Progenitor cell of endocrine pancreas (in vitro differentiated cells): ENCODE measurements around the gene ZNF292. TPM values are rescaled to one million over a fixed set of nuclear protein-coding genes. Genes with fewer than 3 reads are reported as not detected.

Experiments
- DNase-seq: peaks from one replicate; pipeline ENCODE4 v3.0.0; 2021; ENCODE audit warnings: low spot score; ENCODE audit not compliant: unreplicated experiment
- H3K27ac Mint-ChIP-seq: 2 replicates; pipeline ENCODE4 v1.8.0; 2021; ENCODE audit warnings: mild to moderate bottlenecking, moderate library complexity, mixed read lengths
- H3K27me3 Mint-ChIP-seq: 2 replicates; pipeline ENCODE4 v1.8.0; 2021; ENCODE audit warnings: mixed read lengths
- H3K36me3 Mint-ChIP-seq: 2 replicates; pipeline ENCODE4 v1.8.0; 2022; ENCODE audit warnings: mixed read lengths; ENCODE audit not compliant: insufficient read depth
- H3K4me1 Mint-ChIP-seq: 2 replicates; pipeline ENCODE4 v1.8.0; 2021; ENCODE audit warnings: low read depth, mixed read lengths
- H3K4me3 Mint-ChIP-seq: 2 replicates; pipeline ENCODE4 v1.8.0; 2021; ENCODE audit warnings: low read depth, mild to moderate bottlenecking, moderate library complexity, mixed read lengths
- H3K9me3 Mint-ChIP-seq: 2 replicates; pipeline ENCODE4 v1.8.0; 2021; ENCODE audit warnings: low read depth, mixed read lengths
- total RNA-seq: library from RNA; stranded (reverse); gene quantifications from 2 replicates; pipeline ENCODE4 v1.2.1, GENCODE V29; 2021
- TF ChIP-seq, protein P1 (sequence below): fragments of 200-600 bp; sonication (generic); IDR thresholded peaks from one replicate; pipeline ENCODE4 v1.5.0; 2021; ENCODE audit warnings: antibody characterized with exemption, mild to moderate bottlenecking; ENCODE audit not compliant: unreplicated experiment

ZNF292 gene
- total RNA-seq, 1 donor from 2014 or later = 67.9 TPM

DNA sequence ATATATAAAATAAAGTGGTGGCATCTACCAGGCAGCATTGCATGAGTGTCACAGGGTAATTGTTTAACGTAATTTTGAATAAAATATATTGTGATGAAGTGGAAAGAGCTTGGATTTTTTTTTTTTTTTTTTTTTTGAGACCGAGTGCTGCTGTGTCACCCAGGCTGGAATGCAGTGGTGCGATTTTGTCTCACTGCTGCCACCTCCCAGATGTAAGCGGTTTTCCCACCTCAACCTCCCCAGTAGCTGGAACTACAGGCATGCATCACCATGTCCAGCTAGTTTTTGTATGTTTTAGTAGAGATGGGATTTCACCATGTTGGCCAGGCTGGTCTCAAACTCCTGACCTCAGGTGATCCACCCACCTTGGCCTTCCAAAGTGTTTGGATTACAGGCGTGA, 85.9 kb downstream of the ZNF292 start:
- Mint-ChIP-seq H3K4me1 (peaks cover 9% of the 10 kb centered on the region), H3K27ac (no peak overlapping the region), H3K9me3 (peaks cover 3% of the 10 kb centered on the region), H3K4me3 (no peak overlapping the region), H3K27me3 (no peaks in the 10 kb centered on the region), H3K36me3 (peaks cover 36% of the 10 kb centered on the region)
- TF ChIP-seq, protein P1, sequence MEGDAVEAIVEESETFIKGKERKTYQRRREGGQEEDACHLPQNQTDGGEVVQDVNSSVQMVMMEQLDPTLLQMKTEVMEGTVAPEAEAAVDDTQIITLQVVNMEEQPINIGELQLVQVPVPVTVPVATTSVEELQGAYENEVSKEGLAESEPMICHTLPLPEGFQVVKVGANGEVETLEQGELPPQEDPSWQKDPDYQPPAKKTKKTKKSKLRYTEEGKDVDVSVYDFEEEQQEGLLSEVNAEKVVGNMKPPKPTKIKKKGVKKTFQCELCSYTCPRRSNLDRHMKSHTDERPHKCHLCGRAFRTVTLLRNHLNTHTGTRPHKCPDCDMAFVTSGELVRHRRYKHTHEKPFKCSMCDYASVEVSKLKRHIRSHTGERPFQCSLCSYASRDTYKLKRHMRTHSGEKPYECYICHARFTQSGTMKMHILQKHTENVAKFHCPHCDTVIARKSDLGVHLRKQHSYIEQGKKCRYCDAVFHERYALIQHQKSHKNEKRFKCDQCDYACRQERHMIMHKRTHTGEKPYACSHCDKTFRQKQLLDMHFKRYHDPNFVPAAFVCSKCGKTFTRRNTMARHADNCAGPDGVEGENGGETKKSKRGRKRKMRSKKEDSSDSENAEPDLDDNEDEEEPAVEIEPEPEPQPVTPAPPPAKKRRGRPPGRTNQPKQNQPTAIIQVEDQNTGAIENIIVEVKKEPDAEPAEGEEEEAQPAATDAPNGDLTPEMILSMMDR = no peak
- no peak for DNase-seq

DNA sequence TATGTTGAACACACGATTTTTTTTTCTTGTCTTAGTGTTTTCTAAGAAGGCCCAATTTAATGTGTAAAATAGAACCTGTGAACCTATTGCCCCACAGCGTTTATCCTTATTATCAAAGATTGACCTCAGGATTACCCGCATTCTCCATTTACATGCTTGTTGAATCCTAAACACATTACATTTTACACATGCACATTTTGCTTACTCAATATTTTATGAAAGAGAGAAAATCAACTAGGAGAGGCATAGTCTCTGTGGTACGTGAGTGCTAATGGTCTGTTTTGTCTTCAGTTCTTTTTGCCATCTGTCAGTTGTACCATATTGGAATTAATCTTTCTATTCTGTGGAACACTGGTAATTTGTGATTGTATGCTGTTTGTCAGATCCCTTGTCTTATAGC, 86.9 kb downstream of the ZNF292 start:
- Mint-ChIP-seq H3K4me3 (no peak overlapping the region), H3K36me3 (peaks cover 35% of the 10 kb centered on the region), H3K27ac (no peak overlapping the region), H3K27me3 (no peaks in the 10 kb centered on the region), H3K4me1 (peaks cover 9% of the 10 kb centered on the region), H3K9me3 (peaks cover 3% of the 10 kb centered on the region)
- DNase-seq = no peak
- TF ChIP-seq, protein P1 = no peak

GRCh38 chr6:87243812-87244211, 88.4 kb downstream of the ZNF292 start:
- TF ChIP-seq, protein P1 = no peak
- peaks cover 9% of the 10 kb centered on the region for H3K4me1 Mint-ChIP-seq
- H3K27me3 Mint-ChIP-seq = no peaks in the 10 kb centered on the region
- peaks cover 33% of the 10 kb centered on the region for H3K36me3 Mint-ChIP-seq
- no peaks in the 10 kb centered on the region for H3K9me3 Mint-ChIP-seq
- no peak overlapping the region for H3K4me3 Mint-ChIP-seq
- H3K27ac Mint-ChIP-seq = no peak overlapping the region
- DNase-seq = no peak

- peaks cover 34% of the 10 kb centered on the region for H3K36me3 Mint-ChIP-seq
- no peak for DNase-seq
- no peak overlapping the region for H3K4me3 Mint-ChIP-seq
- no peaks in the 10 kb centered on the region for H3K9me3 Mint-ChIP-seq
- H3K27me3 Mint-ChIP-seq = no peaks in the 10 kb centered on the region
- peaks cover 9% of the 10 kb centered on the region for H3K4me1 Mint-ChIP-seq
- H3K27ac Mint-ChIP-seq = no peak overlapping the region
- TF ChIP-seq, protein P1 = no peak
Measured at GRCh38 chr6:87244380-87244779, 89.0 kb downstream of the ZNF292 start.

- no peak for DNase-seq
- TF ChIP-seq, protein P1 = no peak
- Mint-ChIP-seq H3K27ac (no peak overlapping the region), H3K36me3 (peaks cover 33% of the 10 kb centered on the region), H3K4me1 (no peaks in the 10 kb centered on the region), H3K9me3 (no peaks in the 10 kb centered on the region), H3K27me3 (no peaks in the 10 kb centered on the region), H3K4me3 (no peak overlapping the region)
Measured at GRCh38 chr6:87250019-87250418, 94.7 kb downstream of the ZNF292 start.
